Colonic mucosa (tissue), 4 donors: ENCODE results near the gene PEBP1. TPM values are rescaled to one million over a fixed set of nuclear protein-coding genes. Genes with fewer than 3 reads are reported as not detected.
A peak's percentile ranks its signal among the peaks of the same experiment; 100 is the strongest.

ENCODE experiments used
- DNase-seq: peaks from one replicate; pipeline ENCODE4 v3.0.0-alpha.2; 2020
- H3K27ac ChIP-seq: fragments of 200-600 bp; one replicate; pipeline ENCODE4 v1.8.0; 2021
- H3K27me3 ChIP-seq: fragments of 200-600 bp; one replicate; pipeline ENCODE4 v1.8.0; 2021
- H3K36me3 ChIP-seq: fragments of 200-600 bp; one replicate; pipeline ENCODE4 v1.8.0; 2021
- H3K4me1 ChIP-seq: fragments of 200-600 bp; one replicate; pipeline ENCODE4 v1.8.0; 2021; ENCODE audit warnings: mild to moderate bottlenecking
- H3K4me3 ChIP-seq: fragments of 200-600 bp; one replicate; pipeline ENCODE4 v1.8.0; 2021
- H3K9ac ChIP-seq, 2 donors: one replicate each; pipeline ENCODE4 v1.7.0; 2013; ENCODE audit warnings: control low read depth in 2 of 2, low read depth in 2 of 2, low read length in 2 of 2
- H3K9me3 ChIP-seq: fragments of 200-600 bp; one replicate; pipeline ENCODE4 v1.8.0; 2021
- CTCF ChIP-seq: fragments of 200-600 bp; IDR thresholded peaks from one replicate; pipeline ENCODE4 v1.8.0; 2022; ENCODE audit warnings: antibody characterized with exemption, mild to moderate bottlenecking
- intact Hi-C: fragments of 100-400 bp; cut with DNase I; formaldehyde crosslinking; loops from one replicate; pipeline ENCODE4 v1.14.1; 2022
- total RNA-seq, 2 donors: library from RNA; stranded (reverse); fragmentation: NEBNext Ultra II Directional in 1 of 2; extraction: Animal tissue kit (Norgen Biotek cat#: 25700) in 1 of 2; gene quantifications; one replicate each; pipeline ENCODE4 v1.2.1, GENCODE V29; 2021
- donor health status: healthy.
- donor health status: DM: no; HTN: no; CAD: no.
- donor health status: DM: no; HTN: no; CAD: no.

The PEBP1 gene
- total RNA-seq, result 100 to 1,000 TPM; 211 to 215 TPM

- H3K27ac ChIP-seq, result peak within 1 kb of the TSS; percentile 71
- no peaks in the 10 kb centered on the region for H3K9me3 ChIP-seq
- H3K4me3 ChIP-seq, result peak within 1 kb of the TSS; percentile 99
- TF ChIP-seq CTCF, result no peak
- no peaks in the 10 kb centered on the region for H3K4me1 ChIP-seq
- intact Hi-C loops, result no loop called here
- no peaks in the 10 kb centered on the region for H3K36me3 ChIP-seq
- DNase-seq, result peak; percentile 98
- no peaks in the 10 kb centered on the region for H3K27me3 ChIP-seq
- peak within 1 kb of the TSS; percentile 73 to 89 for H3K9ac ChIP-seq
Measured at GRCh38 chr12:118135788-118136558, at the start of gene PEBP1. PEBP1 (plus strand) TSS chr12:118136124; CDS start chr12:118136210, 86 bp downstream.

GRCh38 chr12:118089782-118090181 is 46.1 kb upstream of the PEBP1 start:
- Histone ChIP-seq H3K4me3 (no peak overlapping the region), H3K36me3 (no peaks in the 10 kb centered on the region), H3K27me3 (no peaks in the 10 kb centered on the region), H3K27ac (no peak overlapping the region), H3K9me3 (no peaks in the 10 kb centered on the region), H3K9ac (peak overlapping the region in 1 of 2 donors; percentile 34), H3K4me1 (no peaks in the 10 kb centered on the region)
- intact Hi-C loops, result no loop called here
- no peak for TF ChIP-seq CTCF
- DNase-seq, result peak; percentile 48

- no peak overlapping the region for H3K9ac ChIP-seq
- no peaks in the 10 kb centered on the region for H3K27me3 ChIP-seq
- H3K27ac ChIP-seq, result no peak overlapping the region
- intact Hi-C loops, result no loop called here
- no peaks in the 10 kb centered on the region for H3K9me3 ChIP-seq
- no peak for TF ChIP-seq CTCF
- H3K4me3 ChIP-seq, result no peak overlapping the region
- H3K4me1 ChIP-seq, result no peaks in the 10 kb centered on the region
- no peaks in the 10 kb centered on the region for H3K36me3 ChIP-seq
- no peak for DNase-seq
Measured at GRCh38 chr12:118094039-118094438, 41.9 kb upstream of the PEBP1 start.

- DNase-seq, result peak; percentile 66
- TF ChIP-seq CTCF, result no peak
- Histone ChIP-seq H3K27me3 (no peaks in the 10 kb centered on the region), H3K4me1 (peaks cover 4% of the 10 kb centered on the region), H3K27ac (peak overlapping the region; percentile 52), H3K9ac (peak overlapping the region in 1 of 2 donors; percentile 61), H3K36me3 (no peaks in the 10 kb centered on the region), H3K9me3 (no peaks in the 10 kb centered on the region), H3K4me3 (no peak overlapping the region)
- intact Hi-C loops, result no loop called here
Measured at GRCh38 chr12:118098401-118098800, 37.5 kb upstream of the PEBP1 start.

GRCh38 chr12:118098911-118099671 is 36.8 kb upstream of the PEBP1 start:
- Histone ChIP-seq H3K4me3 (no peak overlapping the region), H3K9ac (peak overlapping the region in 1 of 2 donors; percentile 61), H3K27me3 (no peaks in the 10 kb centered on the region), H3K9me3 (no peaks in the 10 kb centered on the region), H3K4me1 (peaks cover 4% of the 10 kb centered on the region), H3K27ac (peak overlapping the region; percentile 52), H3K36me3 (no peaks in the 10 kb centered on the region)
- intact Hi-C loops, result no loop called here
- TF ChIP-seq CTCF, result no peak
- peak; percentile 66 for DNase-seq
